NCI-H146 treated with DMSO at 0.1 percent for 48 hours (cell line): ENCODE data around the gene GOLGA6A.

Source experiments
- DNase-seq: peaks from one replicate; lab custom pipeline; 2025; ENCODE audit not compliant: unreplicated experiment; lab: John Stamatoyannopoulos, UW

Gene GOLGA6A

DNA sequence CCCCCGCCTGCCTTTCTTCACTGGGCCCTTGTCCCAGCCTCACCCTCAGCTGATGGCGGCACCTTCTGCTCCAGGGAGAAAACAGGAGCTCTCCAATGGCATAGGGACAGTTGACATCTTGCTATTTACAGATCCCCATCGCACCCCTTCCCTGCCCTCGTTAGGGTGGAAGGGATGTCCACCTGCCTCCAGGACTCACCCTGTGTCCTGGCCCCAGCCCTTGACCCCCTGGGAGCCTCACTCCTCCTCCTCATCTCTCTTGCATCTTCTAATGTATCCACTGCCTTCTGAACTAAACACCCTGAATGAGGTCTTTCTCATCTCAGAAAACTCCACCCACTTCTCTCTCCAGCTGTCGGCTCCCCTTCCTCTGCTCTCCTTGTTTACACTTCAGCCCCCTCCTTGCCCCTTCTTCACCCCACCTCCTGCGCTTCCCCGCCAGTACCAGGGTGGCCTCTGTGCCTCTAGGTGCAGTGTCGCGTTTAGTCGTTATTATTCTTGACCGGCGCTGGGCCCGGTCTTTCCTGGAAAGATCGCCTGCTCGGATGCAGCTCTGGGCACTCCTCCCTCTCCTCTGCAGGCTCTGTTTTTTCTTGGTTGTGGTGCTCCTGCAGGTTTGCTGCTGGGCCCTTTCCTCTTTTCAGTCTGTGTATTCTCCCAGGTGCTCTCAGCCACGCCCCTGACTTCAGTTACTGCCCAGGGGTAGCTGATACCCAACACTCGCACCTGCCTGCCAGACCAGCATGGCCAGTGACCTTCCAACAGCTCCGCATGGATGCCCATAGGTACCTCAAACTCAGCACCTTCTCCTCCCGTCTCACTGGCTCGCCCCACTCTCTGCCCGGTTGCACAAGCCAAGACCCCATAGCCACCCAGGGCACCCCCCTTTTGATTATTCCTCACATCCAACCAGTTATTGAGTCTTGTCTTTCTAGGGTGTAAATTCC, 44.9 kb downstream of the GOLGA6A start:
- no peak for DNase-seq

DNA sequence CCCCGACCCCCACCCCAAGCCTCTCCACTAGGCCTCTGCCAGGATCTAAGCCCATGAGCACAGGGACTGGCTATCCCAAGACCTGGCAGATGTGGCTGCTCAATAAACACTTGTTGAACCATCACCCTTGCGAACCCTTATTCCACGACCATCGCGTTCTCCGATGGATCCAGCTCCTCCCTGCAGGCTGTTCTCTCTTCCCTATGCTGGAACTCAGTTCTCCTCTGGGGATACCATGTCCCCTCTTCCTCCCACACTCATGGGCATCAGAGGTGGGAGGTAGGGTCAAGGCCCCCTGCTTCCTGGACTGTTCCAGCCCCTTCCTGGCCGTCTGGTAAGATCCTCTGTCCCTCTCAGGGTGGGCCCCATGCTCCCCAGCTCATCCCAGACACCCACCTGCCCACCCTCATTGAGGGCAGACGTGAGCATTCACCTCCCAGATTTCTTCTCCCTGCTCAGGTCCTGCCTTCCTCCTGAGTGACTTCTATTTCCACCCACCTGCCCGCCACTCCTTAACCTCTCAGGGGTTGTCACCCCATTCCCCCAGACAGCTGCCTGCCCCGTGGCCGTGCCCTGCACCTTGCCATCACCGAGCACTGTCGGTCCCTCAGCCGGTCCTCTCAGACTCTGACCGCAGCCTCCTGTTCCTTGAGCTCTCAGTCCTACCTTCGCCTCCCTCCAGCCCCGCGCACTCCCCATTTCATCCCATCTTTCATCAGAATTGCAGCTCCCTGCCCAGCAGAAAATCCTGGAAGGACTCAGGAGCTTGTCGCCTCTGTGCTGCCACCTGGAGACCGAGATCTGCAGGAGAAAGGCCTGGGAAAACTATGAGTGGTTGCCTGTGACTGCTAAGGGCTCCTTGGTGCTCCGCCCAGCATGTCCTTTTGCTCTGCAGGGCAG, 45.8 kb downstream of the GOLGA6A start:
- DNase-seq, result no peak

DNA sequence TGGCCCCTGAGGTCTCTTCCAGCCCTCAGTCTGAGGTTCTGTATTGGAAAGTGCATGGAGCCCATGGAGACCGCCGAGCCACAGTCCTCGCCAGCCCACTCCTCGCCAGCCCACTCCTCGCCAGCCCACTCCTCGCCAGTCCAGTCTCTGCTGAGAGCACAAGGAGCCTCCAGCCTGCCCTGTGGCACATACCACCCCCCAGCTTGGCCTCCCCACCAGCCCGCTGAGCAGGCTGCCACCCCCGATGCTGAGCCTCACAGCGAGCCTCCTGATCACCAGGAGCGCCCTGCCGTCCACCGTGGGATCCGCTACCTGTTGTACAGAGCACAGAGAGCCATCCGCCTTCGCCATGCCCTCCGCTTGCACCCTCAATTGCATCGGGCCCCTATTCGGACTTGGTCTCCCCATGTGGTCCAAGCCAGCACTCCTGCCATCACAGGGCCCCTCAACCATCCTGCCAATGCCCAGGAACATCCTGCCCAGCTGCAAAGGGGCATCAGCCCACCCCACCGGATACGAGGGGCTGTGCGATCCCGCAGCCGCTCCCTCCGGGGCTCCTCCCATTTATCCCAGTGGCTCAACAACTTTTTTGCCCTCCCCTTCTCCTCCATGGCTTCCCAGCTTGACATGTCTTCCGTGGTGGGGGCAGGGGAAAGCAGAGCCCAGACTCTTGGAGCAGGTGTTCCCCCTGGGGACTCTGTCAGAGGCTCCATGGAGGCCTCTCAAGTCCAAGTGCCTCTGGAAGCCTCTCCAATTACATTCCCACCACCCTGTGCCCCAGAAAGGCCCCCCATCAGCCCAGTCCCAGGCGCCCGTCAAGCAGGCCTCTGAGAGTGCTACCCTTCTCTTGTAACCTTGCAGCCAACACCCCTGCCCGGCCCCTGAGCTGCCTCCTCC, 47.0 kb downstream of the GOLGA6A start:
- DNase-seq, result no peak

DNA sequence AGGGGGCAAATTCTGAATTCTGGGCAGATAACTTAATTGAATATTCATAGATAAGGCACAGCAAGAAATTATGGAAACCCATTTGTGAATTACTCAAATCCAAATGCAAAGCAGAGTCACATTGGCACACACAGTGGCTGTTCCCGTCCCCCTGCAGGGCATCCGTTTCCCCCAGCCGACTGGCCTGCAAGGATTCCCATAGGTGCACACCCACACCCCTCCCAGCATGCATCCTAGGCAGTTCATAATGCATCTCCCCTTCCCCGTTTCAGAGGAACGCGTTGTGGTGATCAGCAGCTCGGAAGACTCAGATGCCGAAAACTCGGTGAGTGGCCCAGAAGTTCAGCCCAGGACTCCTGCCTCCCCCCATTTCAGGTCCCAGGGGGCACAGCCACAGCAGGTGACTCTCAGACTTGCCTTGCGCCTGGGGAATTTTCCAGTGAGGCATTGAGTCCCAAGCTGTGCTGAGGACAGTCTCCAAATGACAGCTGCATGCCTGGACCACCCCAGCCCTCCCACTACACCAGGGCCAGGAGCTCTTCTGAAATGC, 48.1 kb downstream of the GOLGA6A start:
- DNase-seq, result no peak

DNA sequence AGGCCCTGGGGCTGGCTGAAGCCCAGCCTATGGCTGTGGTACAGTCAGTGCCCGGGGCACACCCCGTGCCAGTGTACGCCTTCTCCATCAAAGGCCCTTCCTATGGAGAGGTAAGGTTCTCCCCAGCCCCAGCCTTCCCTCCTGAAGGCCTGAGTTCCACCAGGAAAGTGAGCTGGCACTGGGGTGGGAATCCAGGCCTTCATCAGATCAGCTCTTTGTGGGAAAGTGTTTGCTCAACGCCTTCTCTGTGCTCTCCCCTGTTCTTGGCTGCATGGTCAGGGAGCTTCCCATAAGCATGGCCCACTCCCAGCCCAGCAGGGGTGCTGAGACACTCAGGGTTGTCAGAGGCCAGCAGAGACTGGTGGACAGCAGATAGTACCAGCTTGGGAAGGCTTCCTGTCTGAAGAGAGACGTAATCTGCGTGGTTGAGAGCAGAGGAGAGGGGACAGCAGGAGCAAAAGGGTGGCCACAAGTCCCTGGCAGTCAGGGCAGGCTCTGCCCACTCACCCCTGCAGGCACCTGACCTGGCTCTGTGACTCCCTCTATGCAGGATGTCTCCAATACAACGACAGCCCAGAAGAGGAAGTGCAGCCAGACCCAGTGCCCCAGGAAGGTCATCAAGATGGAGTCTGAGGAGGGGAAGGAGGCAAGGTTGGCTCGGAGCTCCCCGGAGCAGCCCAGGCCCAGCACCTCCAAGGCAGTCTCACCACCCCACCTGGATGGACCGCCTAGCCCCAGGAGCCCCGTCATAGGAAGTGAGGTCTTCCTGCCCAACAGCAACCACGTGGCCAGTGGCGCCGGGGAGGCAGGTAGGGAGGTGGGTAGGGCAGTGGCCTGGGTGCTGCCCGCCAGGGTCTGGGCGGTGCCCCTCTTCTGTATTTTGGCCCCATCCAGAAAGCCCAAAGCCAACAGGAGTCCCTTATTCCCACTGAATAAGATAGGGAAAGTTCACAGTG, 49.5 kb downstream of the GOLGA6A start:
- DNase-seq, result no peak

DNA sequence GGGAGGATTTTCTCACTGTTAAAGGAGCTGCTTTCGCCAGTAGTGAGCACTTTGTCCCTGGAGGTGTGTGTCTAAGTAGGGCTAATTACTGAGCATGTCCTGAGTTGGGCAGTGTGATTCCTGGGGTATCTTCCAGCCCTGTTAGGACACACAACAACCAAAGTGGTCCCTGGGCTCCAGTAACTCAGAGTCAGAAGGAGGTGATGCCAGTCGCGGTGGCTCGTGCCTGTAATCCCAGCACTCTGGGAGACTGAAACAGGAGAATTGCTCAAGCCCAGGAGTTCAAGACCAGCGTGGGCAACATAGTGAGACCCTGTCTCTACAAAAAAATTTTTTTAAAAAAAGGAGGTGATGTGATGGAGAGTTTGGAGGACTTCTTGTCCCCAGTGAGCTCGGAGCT, 50.3 kb downstream of the GOLGA6A start:
- DNase-seq, result no peak

DNA sequence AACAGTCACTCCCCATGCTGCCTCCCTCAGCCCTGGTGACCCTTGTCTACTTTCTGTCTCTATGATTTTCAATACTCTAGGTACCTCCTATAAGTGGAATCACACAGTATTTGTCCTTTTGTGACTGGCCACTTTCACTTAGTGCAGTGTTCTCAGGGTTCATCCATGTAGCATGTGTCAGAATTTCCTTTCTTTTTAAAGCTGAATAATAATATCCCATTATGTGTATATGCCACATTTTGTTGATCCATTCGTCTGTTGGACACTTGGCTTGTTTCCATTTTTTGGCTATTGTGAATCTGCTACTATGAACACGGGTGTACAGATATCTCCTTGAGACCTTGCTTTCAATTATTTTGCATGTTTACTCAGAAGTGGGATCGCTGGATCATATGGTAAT, 53.7 kb downstream of the GOLGA6A start:
- no peak for DNase-seq

DNA sequence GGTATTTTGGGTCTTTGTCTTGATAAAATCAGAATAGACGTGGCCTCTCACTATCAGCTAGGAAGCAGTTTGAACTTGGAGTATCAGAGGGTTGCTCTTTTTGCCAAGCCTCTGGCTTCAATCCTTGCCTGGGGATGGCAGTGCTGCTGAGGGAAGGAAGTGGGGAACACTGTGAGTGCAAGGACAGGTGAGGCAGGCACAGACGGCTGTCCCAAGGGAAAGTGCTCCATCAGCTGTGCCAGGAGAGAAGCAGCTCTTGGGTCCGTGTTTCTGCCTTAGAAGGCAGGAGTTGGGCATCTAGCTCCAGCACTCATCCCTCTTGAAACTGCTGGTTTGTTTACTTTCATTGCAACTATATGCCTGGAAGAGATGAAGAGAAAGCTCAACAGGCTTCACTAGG, 54.7 kb downstream of the GOLGA6A start:
- no peak for DNase-seq

DNA sequence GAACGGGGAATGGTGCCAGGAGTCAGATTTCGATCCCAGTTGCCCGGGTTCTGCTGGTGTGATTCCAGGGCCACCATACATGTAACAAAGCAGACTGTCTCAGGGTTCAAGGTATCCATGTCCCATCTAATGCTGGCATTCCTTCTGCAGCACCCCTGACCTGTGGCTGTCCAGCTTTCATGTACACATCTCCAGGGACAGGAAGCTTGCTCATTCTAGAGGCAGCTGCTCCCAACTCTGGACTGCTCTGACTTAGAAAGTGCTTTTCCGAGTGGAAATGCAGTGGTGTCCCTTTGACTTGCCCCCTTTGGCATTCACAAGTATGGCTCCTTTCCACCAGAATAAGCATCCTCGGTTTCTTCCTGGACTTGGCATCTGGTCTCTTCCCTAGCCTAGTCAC, 56.9 kb downstream of the GOLGA6A start:
- DNase-seq, result no peak

DNA sequence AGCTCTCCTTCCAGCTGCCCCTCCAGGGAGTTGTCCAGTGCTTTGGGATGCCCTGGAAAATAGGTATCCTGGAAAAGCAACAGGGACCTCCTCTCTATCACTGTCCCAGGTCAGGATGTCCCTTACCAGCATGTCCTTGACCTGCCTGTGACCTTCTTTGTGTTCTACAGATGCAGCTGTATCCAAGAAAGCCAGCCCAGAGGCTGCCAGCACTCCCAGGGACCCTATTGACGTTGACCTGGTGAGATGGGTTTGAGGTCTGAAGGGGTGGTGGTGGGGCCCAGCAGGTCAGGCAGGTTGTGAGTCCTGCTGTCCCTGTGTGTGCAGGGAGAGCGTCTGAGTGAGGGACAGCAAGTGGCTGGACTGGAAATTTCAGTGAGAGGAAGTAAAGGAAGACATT, 57.7 kb downstream of the GOLGA6A start:
- no peak for DNase-seq

DNA sequence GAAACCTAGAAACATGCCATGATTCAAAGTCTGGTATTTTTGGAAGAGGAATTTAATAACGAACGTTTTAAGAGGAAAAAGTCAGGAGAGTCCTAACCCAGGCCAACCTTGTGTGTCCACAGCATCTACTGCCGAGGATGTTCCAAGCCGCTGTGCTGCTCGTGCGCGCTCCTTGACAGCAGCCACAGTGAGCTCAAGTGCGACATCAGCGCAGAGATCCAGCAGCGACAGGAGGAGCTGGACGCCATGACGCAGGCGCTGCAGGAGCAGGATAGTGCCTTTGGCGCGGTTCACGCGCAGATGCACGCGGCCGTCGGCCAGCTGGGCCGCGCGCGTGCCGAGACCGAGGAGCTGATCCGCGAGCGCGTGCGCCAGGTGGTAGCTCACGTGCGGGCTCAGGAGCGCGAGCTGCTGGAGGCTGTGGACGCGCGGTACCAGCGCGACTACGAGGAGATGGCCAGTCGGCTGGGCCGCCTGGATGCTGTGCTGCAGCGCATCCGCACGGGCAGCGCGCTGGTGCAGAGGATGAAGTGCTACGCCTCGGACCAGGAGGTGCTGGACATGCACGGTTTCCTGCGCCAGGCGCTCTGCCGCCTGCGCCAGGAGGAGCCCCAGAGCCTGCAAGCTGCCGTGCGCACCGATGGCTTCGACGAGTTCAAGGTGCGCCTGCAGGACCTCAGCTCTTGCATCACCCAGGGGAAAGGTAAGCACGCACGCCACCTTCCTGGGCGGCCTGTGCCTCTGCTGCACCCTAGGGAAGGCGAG, 59.5 kb downstream of the GOLGA6A start:
- no peak for DNase-seq
